ENCODE measurements around the gene MED19.
A peak's percentile ranks its signal among the peaks of the same experiment; 100 is the strongest.
"Not testable (repeated sequence)": the region's sequence is repeated elsewhere in the genome, so short reads cannot be mapped to it uniquely, and the experiment has no call there.

The MED19 gene

GRCh38 chr11:57711414-57712255, at the start of gene MED19:
Gene MED19, minus strand, starts transcription at chr11:57712215. Its CDS starts 36 bp downstream, at chr11:57712179.
- peak; percentile 24 for DNase-seq (ENCODE audit: low read depth)

- no peak for DNase-seq (ENCODE audit: low read depth)
These were observed 46.2 kb upstream of the MED19 start for GRCh38 chr11:57758174-57758573.

- no peak for DNase-seq (ENCODE audit: low read depth)
These were observed 40.9 kb upstream of the MED19 start for GRCh38 chr11:57752954-57753353.

GRCh38 chr11:57751676-57752253, 39.8 kb upstream of the MED19 start, which contains the start of gene BTBD18:
Gene BTBD18, minus strand, starts transcription at chr11:57751819. Its CDS starts 631 bp downstream, at chr11:57751188.
- DNase-seq (ENCODE audit: low read depth) = no peak

- DNase-seq (ENCODE audit: low read depth) = no peak
These were observed 39.2 kb upstream of the MED19 start for GRCh38 chr11:57751176-57751575.

GRCh38 chr11:57746920-57747319, 34.9 kb upstream of the MED19 start:
- no peak for DNase-seq (ENCODE audit: low read depth)

GRCh38 chr11:57745206-57745605, 33.2 kb upstream of the MED19 start:
- no peak for DNase-seq (ENCODE audit: low read depth)

- no peak for DNase-seq (ENCODE audit: low read depth)
These were observed 32.3 kb upstream of the MED19 start for GRCh38 chr11:57744357-57744756.

- DNase-seq (ENCODE audit: low read depth) = no peak
These were observed 30.1 kb upstream of the MED19 start for GRCh38 chr11:57742087-57742452.

GRCh38 chr11:57741132-57742086, 29.4 kb upstream of the MED19 start, which contains the start of gene SELENOH:
Gene SELENOH, plus strand, starts transcription at chr11:57741491. Its CDS starts 105 bp downstream, at chr11:57741596.
- DNase-seq (ENCODE audit: low read depth) = peak; percentile 91

GRCh38 chr11:57735619-57736298, 23.7 kb upstream of the MED19 start:
- DNase-seq (ENCODE audit: low read depth) = no peak

- no peak for DNase-seq (ENCODE audit: low read depth)
These were observed 20.6 kb upstream of the MED19 start for GRCh38 chr11:57732661-57733060.

- no peak for DNase-seq (ENCODE audit: low read depth)
These were observed 17.5 kb upstream of the MED19 start for GRCh38 chr11:57729479-57729878.

GRCh38 chr11:57728829-57729228, 16.8 kb upstream of the MED19 start:
- DNase-seq (ENCODE audit: low read depth) = no peak

GRCh38 chr11:57727185-57727584, 15.2 kb upstream of the MED19 start:
- no peak for DNase-seq (ENCODE audit: low read depth)

GRCh38 chr11:57716726-57717125, 4.7 kb upstream of the MED19 start:
- DNase-seq (ENCODE audit: low read depth) = not testable (repeated sequence)

- no peak for DNase-seq (ENCODE audit: low read depth)
These were observed 1.8 kb upstream of the MED19 start for GRCh38 chr11:57713835-57714234.

- peak; percentile 97 for DNase-seq (ENCODE audit: low read depth)
These were observed 488 bp upstream of the MED19 start, which contains the start of gene TMX2 for GRCh38 chr11:57712256-57713150. Gene TMX2, plus strand, starts transcription at chr11:57712593. Its CDS starts 26 bp downstream, at chr11:57712619.

- DNase-seq (ENCODE audit: low read depth) = no peak
These were observed 2.1 kb downstream of the MED19 start for GRCh38 chr11:57709802-57710367.

- not testable (repeated sequence) for DNase-seq (ENCODE audit: low read depth)
These were observed 6.6 kb downstream of the MED19 start for GRCh38 chr11:57705432-57705831.

Data from HS-27A (cell line).